ENCODE results near the gene RERE.

The RERE gene

GRCh38 chr1:8586438-8586837 is 231.0 kb downstream of the RERE start:
- Histone ChIP-seq H3K9me3 (ENCODE audit: control insufficient read depth, insufficient read depth, low read length) (no peaks in the 10 kb centered on the region), H3K9me2 (replicated peaks; ENCODE audit: control insufficient read depth, low read length) (no peaks in the 10 kb centered on the region), H3K4me3 (ENCODE audit: low read length) (no peak overlapping the region), H3K27me3 (ENCODE audit: control insufficient read depth, low read length) (no peaks in the 10 kb centered on the region), H3F3A (ENCODE audit: control insufficient read depth, insufficient read depth) (no peaks in the 10 kb centered on the region), H3K27ac (ENCODE audit: low read depth, low read length) (no peak overlapping the region), H3K36me3 (ENCODE audit: control insufficient read depth, low read length) (no peaks in the 10 kb centered on the region), H3K4me2 (ENCODE audit: low read length) (no peak overlapping the region), H3K79me2 (ENCODE audit: control insufficient read depth, low read length) (0 out of 2 replicates have a peak, but pooled peaks cover under 1% of the 10 kb centered on the region), H4K20me1 (ENCODE audit: control insufficient read depth, insufficient read depth, low read depth, low read length) (peaks cover 3% of the 10 kb centered on the region; the same call in 1 of the 2 replicates), H3K4me1 (ENCODE audit: control insufficient read depth, low read length) (no peaks in the 10 kb centered on the region)
- no peak for TF ChIP-seq CTCF (IDR thresholded peaks at IDR 0.05; ENCODE audit: low read depth, low read length, poor library complexity, severe bottlenecking)

- H3K27me3 ChIP-seq (ENCODE audit: control insufficient read depth, low read length) = no peaks in the 10 kb centered on the region
- no peaks in the 10 kb centered on the region for H3K9me2 ChIP-seq (replicated peaks; ENCODE audit: control insufficient read depth, low read length)
- H3K27ac ChIP-seq (ENCODE audit: low read depth, low read length) = no peak overlapping the region
- peaks cover 6% of the 10 kb centered on the region; the same call in 1 of the 2 replicates for H4K20me1 ChIP-seq (ENCODE audit: control insufficient read depth, insufficient read depth, low read depth, low read length)
- no peaks in the 10 kb centered on the region for H3K79me2 ChIP-seq (ENCODE audit: control insufficient read depth, low read length)
- no peak overlapping the region for H3K4me2 ChIP-seq (ENCODE audit: low read length)
- no peak overlapping the region for H3K4me3 ChIP-seq (ENCODE audit: low read length)
- peaks cover 6% of the 10 kb centered on the region; the same call in 1 of the 2 replicates for H3K4me1 ChIP-seq (ENCODE audit: control insufficient read depth, low read length)
- no peaks in the 10 kb centered on the region for H3F3A ChIP-seq (ENCODE audit: control insufficient read depth, insufficient read depth)
- TF ChIP-seq EZH2phosphoT487 (IDR thresholded peaks at IDR 0.05; ENCODE audit: borderline replicate concordance, low read length) (no peak), CTCF (IDR thresholded peaks at IDR 0.05; ENCODE audit: low read depth, low read length, poor library complexity, severe bottlenecking) (no peak)
- no peaks in the 10 kb centered on the region for H3K9me3 ChIP-seq (ENCODE audit: control insufficient read depth, insufficient read depth, low read length)
- H3K36me3 ChIP-seq (ENCODE audit: control insufficient read depth, low read length) = no peaks in the 10 kb centered on the region
These were observed 233.1 kb downstream of the RERE start for GRCh38 chr1:8584316-8584715.

GRCh38 chr1:8583031-8583430 is 234.4 kb downstream of the RERE start:
- Histone ChIP-seq H3K27me3 (ENCODE audit: control insufficient read depth, low read length) (no peaks in the 10 kb centered on the region), H4K20me1 (ENCODE audit: control insufficient read depth, insufficient read depth, low read depth, low read length) (peaks cover 6% of the 10 kb centered on the region; the same call in 1 of the 2 replicates), H3K9me2 (replicated peaks; ENCODE audit: control insufficient read depth, low read length) (no peaks in the 10 kb centered on the region), H3K27ac (ENCODE audit: low read depth, low read length) (no peak overlapping the region), H3K4me2 (ENCODE audit: low read length) (no peak overlapping the region), H3F3A (ENCODE audit: control insufficient read depth, insufficient read depth) (no peaks in the 10 kb centered on the region; the same call in 1 of the 2 replicates), H3K9me3 (ENCODE audit: control insufficient read depth, insufficient read depth, low read length) (no peaks in the 10 kb centered on the region), H3K4me3 (ENCODE audit: low read length) (no peak overlapping the region), H3K36me3 (ENCODE audit: control insufficient read depth, low read length) (no peaks in the 10 kb centered on the region), H3K4me1 (ENCODE audit: control insufficient read depth, low read length) (peaks cover 6% of the 10 kb centered on the region; the same call in 1 of the 2 replicates), H3K79me2 (ENCODE audit: control insufficient read depth, low read length) (no peaks in the 10 kb centered on the region)
- no peak for TF ChIP-seq CTCF (IDR thresholded peaks at IDR 0.05; ENCODE audit: low read depth, low read length, poor library complexity, severe bottlenecking)
- no peak for TF ChIP-seq EZH2phosphoT487 (IDR thresholded peaks at IDR 0.05; ENCODE audit: borderline replicate concordance, low read length)
